Activated naive CD4-positive, alpha-beta T cell treated with anti-CD3 and anti-CD28 coated beads for 36 hours (primary cell): Measurements from ENCODE around the gene CXCL12. TPM values are rescaled to one million over a fixed set of nuclear protein-coding genes. Genes with fewer than 3 reads are reported as not detected.

Experiments used
- CTCF ChIA-PET: fragments of 350-600 bp; sonication (Branson Sonifier 250); formaldehyde crosslinking; loops from one replicate; lab custom pipeline; 2021; ENCODE audit warnings: antibody characterized with exemption; lab: Charles Lee
- DNase-seq: peaks from one replicate; pipeline ENCODE4 v3.0.0-alpha.2; 2020
- H3K27ac Mint-ChIP-seq: one replicate; pipeline ENCODE4 v1.8.0; 2021; ENCODE audit warnings: mild to moderate bottlenecking, mixed read lengths
- H3K27me3 Mint-ChIP-seq: one replicate; pipeline ENCODE4 v1.8.0; 2021; ENCODE audit warnings: low read depth, mixed read lengths
- H3K36me3 Mint-ChIP-seq: one replicate; pipeline ENCODE4 v1.8.0; 2021; ENCODE audit warnings: low read depth, mixed read lengths
- H3K4me1 Mint-ChIP-seq: one replicate; pipeline ENCODE4 v1.8.0; 2021; ENCODE audit warnings: low read depth, mixed read lengths
- H3K4me3 Mint-ChIP-seq: one replicate; pipeline ENCODE4 v1.8.0; 2021; ENCODE audit warnings: mild to moderate bottlenecking, moderate library complexity, mixed read lengths
- H3K9me3 Mint-ChIP-seq: one replicate; pipeline ENCODE4 v1.8.0; 2021; ENCODE audit warnings: mixed read lengths
- intact Hi-C: fragments of 100-400 bp; cut with micrococcal nuclease; formaldehyde crosslinking; loops from one replicate; pipeline ENCODE4 v1.15.1; 2023
- total RNA-seq, 2 experiments: library from RNA; stranded (reverse); gene quantifications; one replicate each; pipeline ENCODE4 v1.2.3, GENCODE V29; 2021

Gene CXCL12
- not detected for total RNA-seq

DNA sequence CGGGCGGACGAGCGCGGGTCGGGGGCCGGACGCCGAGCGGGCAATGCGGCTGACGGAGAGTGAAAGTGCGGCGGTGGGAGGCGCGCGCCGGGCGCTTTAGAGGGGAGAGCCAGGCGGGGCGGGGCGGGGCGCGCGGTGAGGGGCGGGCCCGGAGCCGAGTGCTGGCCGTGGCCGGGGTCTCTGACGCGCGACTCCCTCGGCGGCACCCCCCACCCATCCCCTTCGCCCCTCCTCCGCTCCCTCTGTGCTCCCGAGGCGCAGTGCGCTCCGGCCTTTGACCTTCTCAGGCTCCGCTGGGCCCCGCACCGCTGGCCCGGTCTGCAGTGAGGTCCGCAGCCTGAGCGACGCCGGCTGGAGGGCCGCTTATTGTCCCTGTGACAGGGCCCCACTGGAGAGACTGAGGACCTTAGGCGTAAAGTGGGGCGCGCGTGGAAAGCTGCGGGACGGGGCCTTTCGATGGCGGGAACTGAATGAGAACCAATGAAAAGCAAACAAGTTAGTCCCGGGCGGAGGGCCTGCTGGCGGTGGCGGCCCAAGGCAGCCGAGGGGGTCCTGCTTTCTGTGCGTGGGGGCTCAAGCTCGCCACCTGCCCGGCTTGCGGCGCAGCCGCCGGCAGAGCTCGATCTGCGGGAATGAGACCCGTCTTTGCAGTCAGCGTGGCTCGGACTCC, at the start of gene CXCL12:
Gene CXCL12, minus strand, starts transcription at position 72 of the 670 bp plus-strand sequence. CDS start 92 bp downstream, outside the sequence.
- peak within 1 kb of the TSS; percentile 20 for H3K4me3 Mint-ChIP-seq
- H3K9me3 Mint-ChIP-seq: no peaks in the 10 kb centered on the region
- CTCF ChIA-PET: interaction anchor here (1.9 to 2.7 kb wide), 3 partner anchors 713 to 718 kb away, joined by 8 to 11 read pairs (median 8); no protein-coding TSS in a partner anchor
- no peak within 1 kb of the TSS for H3K27ac Mint-ChIP-seq
- H3K36me3 Mint-ChIP-seq: no peaks in the 10 kb centered on the region
- peaks cover 4% of the 10 kb centered on the region for H3K4me1 Mint-ChIP-seq
- H3K27me3 Mint-ChIP-seq: peaks cover 25% of the 10 kb centered on the region
- DNase-seq: no peak
- intact Hi-C loops: loop anchor here (5.0 kb wide), 1 partner anchor 472 kb away; no protein-coding TSS in a partner anchor

DNA sequence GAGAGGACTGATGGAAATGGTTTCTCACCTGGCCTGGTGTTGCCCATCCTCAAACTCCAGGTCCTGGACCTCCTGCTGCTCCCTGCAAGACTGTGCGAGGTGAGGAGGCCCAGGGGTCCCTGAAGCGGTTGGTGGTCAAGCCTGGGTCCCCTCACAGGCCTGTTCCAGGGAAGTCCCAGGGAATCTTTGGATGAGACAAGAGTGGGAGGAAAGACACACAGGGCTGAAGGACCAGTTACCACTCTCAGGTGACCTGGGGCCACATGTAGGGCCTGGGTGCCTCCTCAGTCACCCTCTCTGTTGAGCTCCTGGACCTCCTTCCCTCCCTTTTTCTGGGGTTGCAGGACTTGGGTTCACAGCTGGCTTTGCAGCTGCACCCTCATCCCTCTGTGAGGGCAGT, 42.6 kb upstream of the CXCL12 start:
- CTCF ChIA-PET: no interaction called here
- intact Hi-C loops: no loop called here
- H3K27me3 Mint-ChIP-seq: peaks cover 5% of the 10 kb centered on the region

DNA sequence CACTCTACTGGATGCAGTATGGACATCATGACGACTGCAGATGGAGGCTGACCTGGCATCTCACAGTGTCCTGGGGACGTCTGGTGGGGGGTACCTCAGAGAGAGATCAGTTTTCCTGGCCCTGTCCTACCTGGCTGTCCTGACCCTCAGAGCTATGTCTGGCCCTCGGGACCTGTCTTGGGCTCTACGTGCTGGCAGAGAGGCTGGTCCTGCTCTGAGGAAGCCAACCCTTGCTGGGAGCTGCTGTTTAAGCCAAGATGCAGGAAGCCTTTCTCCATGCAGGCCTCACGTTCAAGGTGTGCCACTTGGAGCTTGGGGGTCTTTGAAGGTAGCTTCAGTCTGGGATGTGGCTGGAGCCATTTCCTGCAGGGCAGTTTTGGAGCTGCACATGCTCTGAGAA, 42.1 kb upstream of the CXCL12 start:
- CTCF ChIA-PET: no interaction called here
- no peak for DNase-seq
- Mint-ChIP-seq H3K36me3 (no peaks in the 10 kb centered on the region), H3K27me3 (peaks cover 5% of the 10 kb centered on the region), H3K4me3 (no peak overlapping the region), H3K9me3 (peaks cover 7% of the 10 kb centered on the region), H3K4me1 (no peaks in the 10 kb centered on the region), H3K27ac (no peak overlapping the region)
- intact Hi-C loops: no loop called here

More for the DNA sequence above, 42.6 kb upstream of the CXCL12 start:
- Mint-ChIP-seq H3K9me3 (peaks cover 7% of the 10 kb centered on the region), H3K4me3 (no peak overlapping the region), H3K27ac (no peak overlapping the region), H3K36me3 (peaks cover under 1% of the 10 kb centered on the region), H3K4me1 (no peaks in the 10 kb centered on the region)
- DNase-seq: no peak

GRCh38 chr10:44426247-44427034, 41.5 kb upstream of the CXCL12 start:
- no peak overlapping the region for H3K27ac Mint-ChIP-seq
- H3K27me3 Mint-ChIP-seq: peaks cover 5% of the 10 kb centered on the region
- no peaks in the 10 kb centered on the region for H3K4me1 Mint-ChIP-seq
- intact Hi-C loops: no loop called here
- DNase-seq: no peak
- CTCF ChIA-PET: no interaction called here
- H3K9me3 Mint-ChIP-seq: peaks cover 7% of the 10 kb centered on the region
- H3K4me3 Mint-ChIP-seq: no peak overlapping the region
- H3K36me3 Mint-ChIP-seq: no peaks in the 10 kb centered on the region

GRCh38 chr10:44425466-44425865, 40.6 kb upstream of the CXCL12 start:
- Mint-ChIP-seq H3K27me3 (no peaks in the 10 kb centered on the region), H3K27ac (no peak overlapping the region), H3K4me1 (peaks cover under 1% of the 10 kb centered on the region), H3K36me3 (no peaks in the 10 kb centered on the region), H3K9me3 (peaks cover 1% of the 10 kb centered on the region), H3K4me3 (no peak overlapping the region)
- intact Hi-C loops: no loop called here
- no peak for DNase-seq
- CTCF ChIA-PET: no interaction called here

GRCh38 chr10:44424957-44425356, 40.1 kb upstream of the CXCL12 start:
- Mint-ChIP-seq H3K27ac (no peak overlapping the region), H3K9me3 (no peaks in the 10 kb centered on the region), H3K4me3 (no peak overlapping the region), H3K4me1 (peaks cover 6% of the 10 kb centered on the region), H3K27me3 (no peaks in the 10 kb centered on the region), H3K36me3 (no peaks in the 10 kb centered on the region)
- CTCF ChIA-PET: no interaction called here
- intact Hi-C loops: no loop called here
- DNase-seq: no peak

DNA sequence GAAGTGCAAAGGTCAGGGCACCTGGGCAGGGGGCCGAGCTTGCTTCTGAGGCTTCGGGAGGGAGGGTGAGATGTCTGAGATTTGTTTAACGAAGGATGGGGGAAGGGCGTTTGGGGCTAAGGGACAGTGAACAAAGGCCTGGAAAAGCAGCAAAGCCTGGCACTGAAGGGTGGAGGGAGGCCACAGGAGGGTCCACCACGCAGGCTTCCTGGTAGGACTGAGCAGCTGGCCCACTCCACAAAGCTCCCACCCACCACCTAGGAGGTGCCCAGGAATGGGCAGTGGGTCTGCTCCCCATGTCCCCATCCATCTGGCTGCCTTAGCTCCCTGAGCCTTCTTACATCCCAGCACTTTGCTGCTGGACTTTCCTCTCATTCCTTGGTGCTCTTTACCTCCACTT, 39.4 kb upstream of the CXCL12 start:
- Mint-ChIP-seq H3K36me3 (no peaks in the 10 kb centered on the region), H3K9me3 (no peaks in the 10 kb centered on the region), H3K4me3 (no peak overlapping the region), H3K27me3 (no peaks in the 10 kb centered on the region), H3K27ac (no peak overlapping the region), H3K4me1 (peaks cover 10% of the 10 kb centered on the region)
- intact Hi-C loops: no loop called here
- CTCF ChIA-PET: no interaction called here
- no peak for DNase-seq

DNA sequence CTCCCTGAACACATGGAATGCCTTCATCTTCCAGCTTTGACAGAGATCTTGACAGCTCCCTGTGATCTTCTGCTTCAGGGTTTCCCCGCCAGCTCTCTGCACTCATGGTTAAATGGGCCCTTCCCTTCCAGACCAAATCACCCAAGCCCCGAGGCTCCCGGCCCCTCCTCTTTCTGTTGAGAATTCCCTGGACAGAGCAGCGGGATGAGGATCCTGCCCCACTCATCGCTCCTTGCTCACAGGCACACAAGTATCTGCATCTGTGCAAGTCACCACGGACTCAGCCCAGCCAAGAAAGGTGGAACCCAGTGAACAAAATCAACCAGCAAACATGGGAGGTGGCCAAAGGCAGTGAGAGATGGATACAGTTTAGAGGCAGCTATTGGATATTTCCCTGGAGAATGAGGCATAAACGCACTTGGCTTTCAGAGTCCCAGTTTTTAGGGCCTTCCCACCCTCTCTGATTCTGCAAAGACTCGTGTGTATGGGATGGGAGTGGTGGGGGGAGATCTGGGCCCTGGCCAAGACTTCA, 37.7 kb upstream of the CXCL12 start:
- Mint-ChIP-seq H3K4me3 (no peak overlapping the region), H3K9me3 (no peaks in the 10 kb centered on the region), H3K27me3 (peaks cover 5% of the 10 kb centered on the region), H3K4me1 (peaks cover 10% of the 10 kb centered on the region), H3K36me3 (no peaks in the 10 kb centered on the region), H3K27ac (no peak overlapping the region)
- CTCF ChIA-PET: no interaction called here
- no peak for DNase-seq
- intact Hi-C loops: no loop called here

- no peak overlapping the region for H3K4me3 Mint-ChIP-seq
- DNase-seq: no peak
Measured at GRCh38 chr10:44422153-44422552, 37.3 kb upstream of the CXCL12 start.

GRCh38 chr10:44419790-44420549, 35.1 kb upstream of the CXCL12 start:
- intact Hi-C loops: no loop called here
- CTCF ChIA-PET: no interaction called here
- H3K9me3 Mint-ChIP-seq: no peaks in the 10 kb centered on the region
- no peak overlapping the region for H3K27ac Mint-ChIP-seq
- no peaks in the 10 kb centered on the region for H3K36me3 Mint-ChIP-seq
- DNase-seq: no peak
- peaks cover 10% of the 10 kb centered on the region for H3K4me1 Mint-ChIP-seq
- H3K4me3 Mint-ChIP-seq: no peak overlapping the region
- H3K27me3 Mint-ChIP-seq: peaks cover 7% of the 10 kb centered on the region

More at GRCh38 chr10:44422153-44422552, 37.3 kb upstream of the CXCL12 start:
- intact Hi-C loops: no loop called here
- H3K9me3 Mint-ChIP-seq: no peaks in the 10 kb centered on the region
- H3K36me3 Mint-ChIP-seq: no peaks in the 10 kb centered on the region
- peaks cover 7% of the 10 kb centered on the region for H3K27me3 Mint-ChIP-seq
- H3K4me1 Mint-ChIP-seq: peaks cover 10% of the 10 kb centered on the region
- no peak overlapping the region for H3K27ac Mint-ChIP-seq
- CTCF ChIA-PET: no interaction called here

GRCh38 chr10:44418637-44419036, 33.7 kb upstream of the CXCL12 start:
- intact Hi-C loops: no loop called here
- peaks cover 7% of the 10 kb centered on the region for H3K27me3 Mint-ChIP-seq
- H3K27ac Mint-ChIP-seq: no peak overlapping the region
- no peaks in the 10 kb centered on the region for H3K36me3 Mint-ChIP-seq
- H3K4me1 Mint-ChIP-seq: peaks cover 10% of the 10 kb centered on the region
- no peaks in the 10 kb centered on the region for H3K9me3 Mint-ChIP-seq
- no peak overlapping the region for H3K4me3 Mint-ChIP-seq
- DNase-seq: no peak
- CTCF ChIA-PET: no interaction called here

DNA sequence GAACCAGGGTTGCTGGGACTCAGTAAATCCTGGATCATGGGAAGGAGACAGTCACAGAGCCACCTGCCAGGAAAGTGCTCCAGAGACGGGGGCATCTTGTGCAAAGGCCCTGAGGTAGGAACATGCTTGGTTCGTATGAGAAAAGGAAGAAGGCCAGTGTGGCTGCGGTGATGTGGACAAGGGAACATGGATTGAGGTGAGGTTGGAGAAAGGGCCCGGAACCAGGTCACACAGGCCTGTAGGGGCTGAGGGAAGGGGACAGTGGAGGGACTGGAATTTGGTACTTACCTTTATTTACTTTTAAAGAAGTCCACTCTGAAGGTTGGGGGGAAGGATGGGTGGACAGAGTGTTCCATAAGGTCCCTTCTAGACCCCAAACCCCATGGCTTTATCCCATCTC, 32.9 kb upstream of the CXCL12 start:
- no peak overlapping the region for H3K27ac Mint-ChIP-seq
- no peaks in the 10 kb centered on the region for H3K36me3 Mint-ChIP-seq
- H3K4me3 Mint-ChIP-seq: no peak overlapping the region
- intact Hi-C loops: no loop called here
- no peak for DNase-seq
- peaks cover 10% of the 10 kb centered on the region for H3K27me3 Mint-ChIP-seq
- CTCF ChIA-PET: no interaction called here
- H3K4me1 Mint-ChIP-seq: peaks cover 10% of the 10 kb centered on the region
- H3K9me3 Mint-ChIP-seq: no peaks in the 10 kb centered on the region
